LNCaP clone FGC (cell line): ENCODE data around the gene PKDREJ.

Experiments
- DNase-seq: peaks from one replicate; pipeline ENCODE4 v3.0.0-alpha.2; 2011; ENCODE audit warnings: low read depth
- H3K4me3 ChIP-seq: 2 replicates; pipeline ENCODE4 v1.5.1; 2011; ENCODE audit warnings: mild to moderate bottlenecking, low read depth, low read length, control low read depth
- CTCF ChIP-seq: IDR thresholded peaks from 2 replicates; pipeline ENCODE4 v1.5.1; 2012; ENCODE audit warnings: mild to moderate bottlenecking; ENCODE audit not compliant: control insufficient read depth, insufficient read depth; ENCODE audit errors: extremely low read depth

Gene PKDREJ

DNA sequence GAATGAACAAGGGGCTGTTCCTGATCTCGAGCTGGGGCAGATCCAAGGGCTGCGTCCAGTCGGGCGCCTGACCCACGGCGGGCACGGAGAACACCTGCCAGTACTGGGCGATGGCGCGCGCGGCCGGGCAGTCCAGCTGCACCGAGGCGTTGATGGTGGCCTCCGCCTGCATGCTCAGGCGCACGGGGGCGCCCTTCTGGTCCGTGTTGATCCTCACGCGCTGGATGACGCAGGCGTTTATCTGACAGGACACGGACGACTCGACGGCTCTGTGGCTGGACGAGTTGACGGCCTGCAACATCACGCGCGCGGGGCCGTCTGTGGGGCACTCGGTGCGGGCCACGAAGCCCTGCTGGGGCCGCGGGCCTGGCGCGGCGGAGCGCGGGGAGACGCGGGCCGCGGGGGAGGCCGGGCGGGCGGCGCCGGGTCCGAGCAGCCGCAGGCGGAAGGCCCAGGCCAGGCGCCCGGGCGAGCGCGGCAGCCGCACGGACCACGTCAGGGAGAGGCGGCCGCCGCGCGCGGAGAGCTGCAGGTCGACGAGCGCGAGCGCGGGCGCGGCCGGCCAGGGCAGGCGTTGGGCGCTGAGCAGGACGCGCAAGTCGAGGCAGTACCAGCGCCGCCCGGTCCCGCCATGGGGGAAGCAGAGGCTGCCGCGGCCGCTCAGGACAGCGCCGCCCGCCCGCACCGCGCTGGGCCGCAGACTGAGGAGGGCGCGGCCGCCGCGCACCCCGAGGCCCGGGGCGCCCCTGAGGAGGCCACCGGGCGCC lies 511 bp downstream of the PKDREJ start:
- no peak for TF ChIP-seq CTCF
- no peak for DNase-seq
- H3K4me3 ChIP-seq: no peak overlapping the region

GRCh38 chr22:46260038-46260437 lies 3.1 kb downstream of the PKDREJ start:
- no peak for TF ChIP-seq CTCF

GRCh38 chr22:46259374-46259773 lies 3.8 kb downstream of the PKDREJ start:
- no peak for DNase-seq
- H3K4me3 ChIP-seq: no peak overlapping the region
- no peak for TF ChIP-seq CTCF

More at GRCh38 chr22:46260038-46260437, 3.1 kb downstream of the PKDREJ start:
- no peak overlapping the region for H3K4me3 ChIP-seq
- DNase-seq: no peak

- no peak overlapping the region for H3K4me3 ChIP-seq
- no peak for TF ChIP-seq CTCF
- DNase-seq: no peak
Measured at GRCh38 chr22:46256358-46256958, 6.7 kb downstream of the PKDREJ start.

GRCh38 chr22:46251816-46252380 lies 11.2 kb downstream of the PKDREJ start:
- DNase-seq: no peak
- no peak overlapping the region for H3K4me3 ChIP-seq
- TF ChIP-seq CTCF: no peak

DNA sequence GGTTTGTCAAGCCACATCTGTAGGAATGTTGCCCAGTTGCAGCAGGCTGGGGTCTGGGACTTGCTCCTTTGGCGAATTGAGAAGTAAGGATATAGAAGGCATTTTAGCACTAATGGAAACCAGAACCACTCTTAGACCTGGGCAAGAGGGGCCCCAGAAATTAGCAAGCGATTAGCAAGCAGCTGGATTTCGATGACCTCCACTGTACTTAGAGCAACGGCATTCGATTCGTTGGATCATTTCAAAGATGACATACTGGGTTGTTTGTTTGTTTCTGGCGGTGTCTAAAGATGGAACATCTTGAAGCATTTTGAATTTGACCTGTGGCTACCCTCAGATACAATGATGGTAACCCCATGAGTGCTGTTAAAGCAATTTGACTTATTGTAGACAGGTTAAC lies 11.9 kb downstream of the PKDREJ start:
- DNase-seq: no peak
- TF ChIP-seq CTCF: no peak
- peak overlapping the region; percentile 77 for H3K4me3 ChIP-seq

DNA sequence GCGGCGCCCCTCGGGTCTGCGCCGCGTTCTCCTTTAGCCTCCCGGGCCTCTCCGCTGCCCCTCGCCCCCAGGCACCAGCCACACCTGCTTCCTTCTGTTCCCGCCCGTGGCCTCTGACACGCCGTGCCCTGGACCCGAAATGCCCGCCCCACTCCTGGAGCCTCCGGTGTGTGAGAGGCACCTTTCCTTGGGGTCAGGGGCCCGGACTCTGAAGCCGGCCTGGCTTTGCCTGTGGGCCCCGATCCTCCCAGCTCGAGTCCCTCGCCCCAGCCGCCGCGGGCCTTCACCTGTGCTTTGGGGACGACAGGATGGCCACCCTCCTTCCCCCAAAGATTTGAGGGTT lies 12.4 kb downstream of the PKDREJ start:
- H3K4me3 ChIP-seq: peak overlapping the region; percentile 77
- no peak for TF ChIP-seq CTCF
- DNase-seq: no peak
